Measurements from ENCODE around the gene CLPSL2. TPM values are rescaled to one million over a fixed set of nuclear protein-coding genes. Genes with fewer than 3 reads are reported as not detected.

CLPSL2 gene
- total RNA-seq, 2 donors from 2014 or later, result not detected

- TF ChIP-seq POLR2A (IDR thresholded peaks at IDR 0.05) (no peak), CTCF (IDR thresholded peaks at IDR 0.05) (no peak)
- no peak for DNase-seq
- intact Hi-C loops (cut with DNase I), result no loop called here
Observed at GRCh38 chr6:35809809-35810208, 33.4 kb downstream of the CLPSL2 start.

GRCh38 chr6:35810971-35811698 is 34.7 kb downstream of the CLPSL2 start:
- peak; percentile 72 for ATAC-seq
- TF ChIP-seq CTCF (IDR thresholded peaks at IDR 0.05) (no peak), POLR2A (IDR thresholded peaks at IDR 0.05) (no peak)
- Histone ChIP-seq H3K27ac (peak overlapping the region in 3 of 4 donors; percentile 2 to 42 (median 11)), H3K27me3 (no peaks in the 10 kb centered on the region), H3K4me1 (peaks cover 8% of the 10 kb centered on the region), H3K4me3 (no peak overlapping the region), H3K36me3 (replicated peaks in 1 of 2; ENCODE audit: insufficient read depth in 1 of 2, low read depth in 2 of 2) (no peaks in the 10 kb centered on the region), H3K9me3 (no peaks in the 10 kb centered on the region)
- WGBS, 2 donors, result 68 to 78% methylated on average over 11 to 14 of the region's 14 CpGs
- peak in 2 of 4 donors; percentile 34 to 56 for DNase-seq
- intact Hi-C loops (cut with DNase I), result no loop called here

More at GRCh38 chr6:35809809-35810208, 33.4 kb downstream of the CLPSL2 start:
- H3K36me3 ChIP-seq (replicated peaks in 1 of 2; ENCODE audit: insufficient read depth in 1 of 2, low read depth in 2 of 2), result no peaks in the 10 kb centered on the region
- no peak overlapping the region for H3K4me3 ChIP-seq
- peaks cover 15% of the 10 kb centered on the region for H3K4me1 ChIP-seq
- 78 to 79% methylated on average over 5 of the region's 5 CpGs for WGBS, 2 donors
- no peak overlapping the region for H3K27ac ChIP-seq
- H3K9me3 ChIP-seq, result no peaks in the 10 kb centered on the region
- no peak for ATAC-seq
- H3K27me3 ChIP-seq, result no peaks in the 10 kb centered on the region

- TF ChIP-seq CTCF (IDR thresholded peaks at IDR 0.05) (no peak), POLR2A (IDR thresholded peaks at IDR 0.05) (no peak)
- H3K9me3 ChIP-seq, result no peaks in the 10 kb centered on the region
- no peak overlapping the region for H3K4me3 ChIP-seq
- WGBS, 2 donors, result 77 to 80% methylated on average over 3 to 6 of the region's 6 CpGs
- H3K36me3 ChIP-seq (replicated peaks in 1 of 2; ENCODE audit: insufficient read depth in 1 of 2, low read depth in 2 of 2), result no peaks in the 10 kb centered on the region
- intact Hi-C loops (cut with DNase I), result no loop called here
- H3K27ac ChIP-seq, result peak overlapping the region in 2 of 4 donors; percentile 11 to 42
- no peak for ATAC-seq
- DNase-seq, result no peak
- no peaks in the 10 kb centered on the region for H3K27me3 ChIP-seq
- peaks cover 8% of the 10 kb centered on the region for H3K4me1 ChIP-seq
Observed at GRCh38 chr6:35811699-35811995, 35.2 kb downstream of the CLPSL2 start.

- Histone ChIP-seq H3K27me3 (no peaks in the 10 kb centered on the region), H3K27ac (no peak overlapping the region), H3K9me3 (no peaks in the 10 kb centered on the region), H3K4me1 (no peaks in the 10 kb centered on the region), H3K36me3 (replicated peaks in 1 of 2; ENCODE audit: insufficient read depth in 1 of 2, low read depth in 2 of 2) (no peaks in the 10 kb centered on the region), H3K4me3 (no peak overlapping the region)
- ATAC-seq (no peak), DNase-seq (no peak)
- intact Hi-C loops (cut with DNase I), result no loop called here
- TF ChIP-seq POLR2A (IDR thresholded peaks at IDR 0.05), result no peak
- no peak for TF ChIP-seq CTCF (IDR thresholded peaks at IDR 0.05)
Observed at GRCh38 chr6:35817515-35817914, 41.1 kb downstream of the CLPSL2 start.

- TF ChIP-seq POLR2A (IDR thresholded peaks at IDR 0.05), result no peak
- TF ChIP-seq CTCF (IDR thresholded peaks at IDR 0.05), result no peak
Observed at GRCh38 chr6:35823601-35824000, 47.2 kb downstream of the CLPSL2 start.

More at GRCh38 chr6:35823601-35824000, 47.2 kb downstream of the CLPSL2 start:
- no peaks in the 10 kb centered on the region for H3K4me1 ChIP-seq
- H3K4me3 ChIP-seq, result no peak overlapping the region
- no peaks in the 10 kb centered on the region for H3K9me3 ChIP-seq
- intact Hi-C loops (cut with DNase I), result no loop called here
- no peaks in the 10 kb centered on the region for H3K27me3 ChIP-seq
- 96 to 98% methylated on average over 2 of the region's 2 CpGs for WGBS, 2 donors
- H3K36me3 ChIP-seq (replicated peaks in 1 of 2; ENCODE audit: insufficient read depth in 1 of 2, low read depth in 2 of 2), result no peaks in the 10 kb centered on the region
- DNase-seq, result no peak
- no peak for ATAC-seq
- no peak overlapping the region for H3K27ac ChIP-seq

Data from body of pancreas (tissue), 4 donors.